ENCODE measurements around the gene GPATCH4.

The GPATCH4 gene

GRCh38 chr1:156549390-156549789 is 51.9 kb downstream of the GPATCH4 start:
- no peaks in the 10 kb centered on the region for H3K9me3 Mint-ChIP-seq
- DNase-seq (ENCODE audit: low spot score) = no peak
- peaks cover 4% of the 10 kb centered on the region for H3K4me1 Mint-ChIP-seq (ENCODE audit: low read depth)
- H3K36me3 Mint-ChIP-seq (ENCODE audit: low read depth) = peaks cover 9% of the 10 kb centered on the region
- no peak overlapping the region for H3K27ac Mint-ChIP-seq
- H3K27me3 Mint-ChIP-seq (ENCODE audit: low read depth) = no peaks in the 10 kb centered on the region
- no peak overlapping the region for H3K4me3 Mint-ChIP-seq

- Mint-ChIP-seq H3K27ac (no peak overlapping the region), H3K4me1 (ENCODE audit: low read depth) (peaks cover 2% of the 10 kb centered on the region), H3K36me3 (ENCODE audit: low read depth) (peaks cover 5% of the 10 kb centered on the region), H3K4me3 (no peak overlapping the region), H3K27me3 (ENCODE audit: low read depth) (no peaks in the 10 kb centered on the region), H3K9me3 (no peaks in the 10 kb centered on the region)
- DNase-seq (ENCODE audit: low spot score) = no peak
Measured at GRCh38 chr1:156547982-156548381, 53.3 kb downstream of the GPATCH4 start.

GRCh38 chr1:156547434-156547833 is 53.8 kb downstream of the GPATCH4 start:
- no peak overlapping the region for H3K4me3 Mint-ChIP-seq
- H3K27me3 Mint-ChIP-seq (ENCODE audit: low read depth) = no peaks in the 10 kb centered on the region
- no peak for DNase-seq (ENCODE audit: low spot score)
- H3K4me1 Mint-ChIP-seq (ENCODE audit: low read depth) = peaks cover 2% of the 10 kb centered on the region
- H3K9me3 Mint-ChIP-seq = no peaks in the 10 kb centered on the region
- H3K27ac Mint-ChIP-seq = no peak overlapping the region
- H3K36me3 Mint-ChIP-seq (ENCODE audit: low read depth) = peaks cover 3% of the 10 kb centered on the region

GRCh38 chr1:156546267-156546666 is 55.0 kb downstream of the GPATCH4 start:
- Mint-ChIP-seq H3K4me1 (ENCODE audit: low read depth) (peaks cover 2% of the 10 kb centered on the region), H3K4me3 (no peak overlapping the region), H3K36me3 (ENCODE audit: low read depth) (peaks cover 2% of the 10 kb centered on the region), H3K9me3 (no peaks in the 10 kb centered on the region), H3K27ac (no peak overlapping the region), H3K27me3 (ENCODE audit: low read depth) (no peaks in the 10 kb centered on the region)
- no peak for DNase-seq (ENCODE audit: low spot score)

GRCh38 chr1:156544592-156545102 is 56.6 kb downstream of the GPATCH4 start:
- peaks cover 2% of the 10 kb centered on the region for H3K36me3 Mint-ChIP-seq (ENCODE audit: low read depth)
- no peaks in the 10 kb centered on the region for H3K9me3 Mint-ChIP-seq
- no peak for DNase-seq (ENCODE audit: low spot score)
- H3K27ac Mint-ChIP-seq = no peak overlapping the region
- peaks cover 2% of the 10 kb centered on the region for H3K4me1 Mint-ChIP-seq (ENCODE audit: low read depth)
- H3K27me3 Mint-ChIP-seq (ENCODE audit: low read depth) = no peaks in the 10 kb centered on the region
- H3K4me3 Mint-ChIP-seq = no peak overlapping the region
